HEK293 (cell line): Measurements from ENCODE around the gene MKX.

ENCODE experiments used
- CTCF ChIA-PET: fragments of 350-600 bp; formaldehyde crosslinking; extraction: SDS; loops from one replicate; lab custom pipeline; 2021; ENCODE audit warnings: antibody characterized with exemption; lab: Yijun Ruan, JAX
- POLR2A ChIA-PET: fragments of 300-600 bp; formaldehyde crosslinking; extraction: SDS; loops from one replicate; lab custom pipeline; 2020; ENCODE audit warnings: antibody characterized with exemption, inconsistent platforms; lab: Yijun Ruan, JAX
- H3K27ac ChIP-seq: fragments of 200-500 bp; sonication (Bioruptor generic); 2 replicates; pipeline ENCODE4 v1.5.1; 2014; ENCODE audit warnings: low read depth, low read length, control low read depth, inconsistent platforms; ENCODE audit errors: extremely low read depth
- H3K36me3 ChIP-seq, 2 experiments: fragments of 200-500 bp in 1 of 2; sonication (Bioruptor generic) in 1 of 2; 1 replicate in 1 of 2; 2 replicates in 1 of 2; pipeline ENCODE4 v1.5.1; 2014 to 2017; ENCODE audit warnings: inconsistent platforms in 2 of 2, low read length in 2 of 2; ENCODE audit not compliant: control insufficient read depth in 2 of 2, insufficient read depth in 1 of 2
- H3K4me1 ChIP-seq: fragments of 200-500 bp; sonication (Bioruptor generic); 2 replicates; pipeline ENCODE4 v1.5.1; 2014; ENCODE audit warnings: mild to moderate bottlenecking, low read length, inconsistent platforms; ENCODE audit not compliant: control insufficient read depth, insufficient read depth
- H3K4me3 ChIP-seq: 2 replicates; pipeline ENCODE4 v1.5.1; 2011; ENCODE audit warnings: low read depth, mild to moderate bottlenecking, control low read depth, low read length, moderate library complexity
- H3K9me3 ChIP-seq: fragments of 200-500 bp; sonication (Bioruptor generic); 2 replicates; pipeline ENCODE4 v1.5.1; 2014; ENCODE audit warnings: low read depth, low read length, inconsistent platforms; ENCODE audit not compliant: control insufficient read depth, insufficient read depth
- BCL11B ChIP-seq: fragments of 450-650 bp; formaldehyde crosslinking; IDR thresholded peaks from 2 replicates; pipeline ENCODE4 v1.5.1; 2016; ENCODE audit warnings: low read depth, missing biosample characterization, missing genetic modification characterization
- KLF17 ChIP-seq: fragments of 450-650 bp; formaldehyde crosslinking; IDR thresholded peaks from 2 replicates; pipeline ENCODE4 v1.5.1; 2016; ENCODE audit warnings: missing biosample characterization, missing genetic modification characterization
- PBX3 ChIP-seq: sonication (generic); formaldehyde crosslinking; IDR thresholded peaks from 2 replicates; pipeline ENCODE4 v1.8.1; 2022; ENCODE audit warnings: mild to moderate bottlenecking, moderate library complexity, missing genetic modification reagents
- PRDM10 ChIP-seq: fragments of 450-650 bp; formaldehyde crosslinking; IDR thresholded peaks from 2 replicates; pipeline ENCODE4 v1.5.1; 2016; ENCODE audit warnings: missing biosample characterization, missing genetic modification characterization
- TSHZ1 ChIP-seq: fragments of 450-650 bp; formaldehyde crosslinking; IDR thresholded peaks from 2 replicates; pipeline ENCODE4 v1.5.1; 2016; ENCODE audit warnings: missing biosample characterization, missing genetic modification characterization, borderline replicate concordance
- WT1 ChIP-seq: fragments of 450-650 bp; formaldehyde crosslinking; IDR thresholded peaks from 2 replicates; pipeline ENCODE4 v1.5.1; 2016; ENCODE audit warnings: missing biosample characterization, missing genetic modification characterization
- YY2 ChIP-seq: fragments of 450-650 bp; formaldehyde crosslinking; IDR thresholded peaks from 2 replicates; pipeline ENCODE4 v1.5.1; 2016; ENCODE audit warnings: missing biosample characterization, missing genetic modification characterization
- ZBTB10 ChIP-seq: fragments of 450-650 bp; formaldehyde crosslinking; IDR thresholded peaks from 2 replicates; pipeline ENCODE4 v1.5.1; 2016; ENCODE audit warnings: missing biosample characterization, missing genetic modification characterization
- ZBTB49 ChIP-seq: fragments of 450-650 bp; formaldehyde crosslinking; IDR thresholded peaks from 2 replicates; pipeline ENCODE4 v1.5.1; 2016; ENCODE audit warnings: missing biosample characterization, missing genetic modification characterization, low read depth
- ZIC2 ChIP-seq: fragments of 450-650 bp; formaldehyde crosslinking; IDR thresholded peaks from 2 replicates; pipeline ENCODE4 v1.5.1; 2016; ENCODE audit warnings: missing biosample characterization, missing genetic modification characterization
- ZNF138 ChIP-seq: fragments of 450-650 bp; formaldehyde crosslinking; IDR thresholded peaks from 2 replicates; pipeline ENCODE4 v1.5.1; 2016; ENCODE audit warnings: missing biosample characterization, missing genetic modification characterization, borderline replicate concordance
- ZNF175 ChIP-seq: fragments of 450-650 bp; formaldehyde crosslinking; IDR thresholded peaks from 2 replicates; pipeline ENCODE4 v1.5.1; 2016; ENCODE audit warnings: missing biosample characterization, missing genetic modification characterization
- ZNF266 ChIP-seq: fragments of 450-650 bp; formaldehyde crosslinking; IDR thresholded peaks from 2 replicates; pipeline ENCODE4 v1.5.1; 2016; ENCODE audit warnings: missing biosample characterization, missing genetic modification characterization, low read depth
- ZNF311 ChIP-seq: fragments of 450-650 bp; formaldehyde crosslinking; IDR thresholded peaks from 2 replicates; pipeline ENCODE4 v1.5.1; 2017; ENCODE audit warnings: missing biosample characterization, missing genetic modification characterization, borderline replicate concordance
- ZNF354C ChIP-seq: fragments of 450-650 bp; formaldehyde crosslinking; IDR thresholded peaks from 2 replicates; pipeline ENCODE4 v1.5.1; 2016; ENCODE audit warnings: missing biosample characterization, missing genetic modification characterization, low read depth, borderline replicate concordance
- ZNF433 ChIP-seq: fragments of 450-650 bp; formaldehyde crosslinking; IDR thresholded peaks from 2 replicates; pipeline ENCODE4 v1.5.1; 2016; ENCODE audit warnings: missing biosample characterization, missing genetic modification characterization, low read depth
- ZNF549 ChIP-seq: fragments of 450-650 bp; IDR thresholded peaks from 2 replicates; pipeline ENCODE4 v1.5.1; 2018; ENCODE audit warnings: missing biosample characterization, missing genetic modification characterization, mild to moderate bottlenecking, inconsistent platforms, moderate library complexity
- ZNF670 ChIP-seq: fragments of 450-650 bp; formaldehyde crosslinking; IDR thresholded peaks from 2 replicates; pipeline ENCODE4 v1.5.1; 2016; ENCODE audit warnings: missing biosample characterization, missing genetic modification characterization, low read depth
- ZNF830 ChIP-seq: fragments of 450-650 bp; IDR thresholded peaks from 2 replicates; pipeline ENCODE4 v1.5.0; 2018; ENCODE audit warnings: missing biosample characterization, missing genetic modification characterization, low read depth, mild to moderate bottlenecking, moderate library complexity

MKX gene

GRCh38 chr10:27688276-27688675 lies 57.3 kb downstream of the MKX start (continued):
- TF ChIP-seq TSHZ1 (tag by site-specific recombination) (no peak), ZNF830 (tag by site-specific recombination) (no peak), ZNF549 (tag by site-specific recombination) (no peak)

- ChIA-PET POLR2A (no interaction called here), CTCF (interaction anchor here (0.6 kb wide), 1 partner anchor 224 kb away, joined by 3 read pairs; no protein-coding TSS in a partner anchor)
- H3K36me3 ChIP-seq, result no peaks in the 10 kb centered on the region
- H3K9me3 ChIP-seq, result no peaks in the 10 kb centered on the region
- no peak overlapping the region for H3K27ac ChIP-seq
- H3K4me1 ChIP-seq, result no peaks in the 10 kb centered on the region
- TF ChIP-seq ZNF175 (no peak), ZNF311 (tag by site-specific recombination) (no peak), KLF17 (tag by site-specific recombination) (no peak), ZNF138 (tag by site-specific recombination) (no peak), ZNF670 (tag by site-specific recombination) (no peak), YY2 (tag by site-specific recombination) (no peak), PBX3 (no peak), BCL11B (tag by site-specific recombination) (no peak), ZNF266 (tag by site-specific recombination) (no peak), ZIC2 (tag by site-specific recombination) (no peak), WT1 (tag by site-specific recombination) (no peak), ZNF354C (tag by site-specific recombination) (no peak), ZBTB10 (tag by site-specific recombination) (no peak), ZBTB49 (tag by site-specific recombination) (no peak), PRDM10 (tag by site-specific recombination) (no peak), ZNF433 (tag by site-specific recombination) (no peak)
- H3K4me3 ChIP-seq, result no peak overlapping the region
Observed at GRCh38 chr10:27687743-27688142, 57.9 kb downstream of the MKX start.
